Hypothalamus (tissue), 51 donors: ENCODE data around the gene MGP.
A peak's percentile ranks its signal among the peaks of the same experiment; 100 is the strongest.

Experiments
- DNase-seq, 51 donors: peaks; one replicate each; lab custom pipeline; 2025; lab: John Stamatoyannopoulos, UW

Gene MGP

DNA sequence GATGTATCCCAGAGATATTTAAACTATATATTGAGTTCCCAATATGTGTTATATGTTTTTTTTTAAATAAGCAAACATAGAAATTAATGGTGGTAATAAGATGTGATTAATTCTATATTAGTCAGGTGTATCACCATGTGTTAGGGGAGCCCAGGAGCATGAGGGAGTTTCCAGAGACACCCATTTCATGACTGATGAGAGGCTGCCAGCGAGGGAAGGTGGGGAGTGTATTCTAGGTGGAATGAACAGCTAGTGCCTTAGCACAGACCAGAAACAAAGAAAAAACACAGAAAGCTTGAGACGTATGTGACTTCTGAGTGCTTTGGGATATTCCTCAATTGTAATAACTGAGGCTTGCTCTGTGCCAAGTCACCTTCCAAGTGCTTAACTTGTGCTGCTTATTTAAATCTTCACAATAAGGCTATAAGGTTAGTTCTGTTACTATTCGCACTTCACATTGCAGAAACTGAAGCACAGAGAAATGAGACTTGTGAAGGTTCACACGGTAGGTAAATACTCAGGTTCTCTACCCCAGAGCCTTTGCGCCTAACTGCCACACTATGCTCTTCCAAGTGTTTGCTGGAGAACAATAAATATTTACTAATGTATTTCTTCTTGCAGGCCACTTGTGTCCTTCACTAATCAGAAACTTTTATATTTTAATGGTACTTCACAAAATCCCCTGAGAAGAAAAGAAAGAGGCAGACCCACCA lies 17.9 kb upstream of the MGP start:
- no peak for DNase-seq

- no peak for DNase-seq
Observed at GRCh38 chr12:14902465-14902864, 16.8 kb upstream of the MGP start.

DNA sequence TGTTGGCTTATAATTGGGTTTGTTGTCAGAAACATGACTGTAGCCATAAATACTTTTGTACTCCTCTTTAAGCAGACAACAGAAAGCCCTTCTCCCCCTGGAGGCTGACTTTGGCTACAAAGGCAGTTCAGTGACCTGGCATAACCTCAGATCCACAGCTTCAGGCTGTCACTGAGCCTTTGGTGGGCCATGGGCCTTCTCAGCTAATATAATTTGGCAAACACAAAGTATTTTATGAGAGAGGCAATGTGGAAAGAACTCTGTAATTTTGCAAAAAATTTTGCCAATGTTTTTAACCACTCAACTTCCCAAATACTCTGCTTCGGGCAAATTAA lies 15.5 kb upstream of the MGP start:
- no peak for DNase-seq

DNA sequence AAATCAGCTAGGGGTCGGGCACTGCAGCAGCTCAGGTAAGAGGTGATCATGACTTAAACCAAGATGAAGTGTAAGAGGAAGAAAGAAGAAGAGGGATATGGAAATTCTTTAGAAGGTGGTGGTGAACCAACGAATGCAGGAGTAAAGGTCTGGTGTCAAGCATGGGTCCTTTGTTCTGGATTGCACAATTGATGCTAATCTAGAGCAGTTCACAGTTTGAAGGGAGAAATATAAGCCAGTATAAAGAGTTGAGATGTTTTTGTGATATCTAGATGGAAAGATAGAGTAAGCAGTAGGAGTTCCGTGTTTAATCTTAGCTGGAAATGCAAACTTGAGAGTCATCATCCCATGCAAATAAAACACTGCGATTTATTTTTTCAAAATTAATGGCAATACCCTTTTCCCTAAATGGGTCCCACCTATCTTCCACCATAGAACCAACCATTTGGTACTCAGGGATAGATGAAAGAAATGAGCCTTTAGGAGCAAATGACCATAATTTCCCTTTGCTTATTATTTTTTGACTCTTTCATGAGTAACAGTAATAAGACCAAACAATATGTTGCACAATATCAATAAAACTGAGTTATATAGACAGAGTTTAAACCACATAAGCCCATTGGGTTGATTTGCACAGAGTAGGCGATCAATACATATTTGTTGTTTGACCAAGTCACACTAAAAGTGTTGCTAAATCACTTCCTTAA lies 15.0 kb upstream of the MGP start:
- no peak for DNase-seq

- no peak for DNase-seq
Observed at GRCh38 chr12:14896521-14897169, 11.0 kb upstream of the MGP start.

GRCh38 chr12:14893506-14894250 lies 8.0 kb upstream of the MGP start:
- no peak for DNase-seq

DNA sequence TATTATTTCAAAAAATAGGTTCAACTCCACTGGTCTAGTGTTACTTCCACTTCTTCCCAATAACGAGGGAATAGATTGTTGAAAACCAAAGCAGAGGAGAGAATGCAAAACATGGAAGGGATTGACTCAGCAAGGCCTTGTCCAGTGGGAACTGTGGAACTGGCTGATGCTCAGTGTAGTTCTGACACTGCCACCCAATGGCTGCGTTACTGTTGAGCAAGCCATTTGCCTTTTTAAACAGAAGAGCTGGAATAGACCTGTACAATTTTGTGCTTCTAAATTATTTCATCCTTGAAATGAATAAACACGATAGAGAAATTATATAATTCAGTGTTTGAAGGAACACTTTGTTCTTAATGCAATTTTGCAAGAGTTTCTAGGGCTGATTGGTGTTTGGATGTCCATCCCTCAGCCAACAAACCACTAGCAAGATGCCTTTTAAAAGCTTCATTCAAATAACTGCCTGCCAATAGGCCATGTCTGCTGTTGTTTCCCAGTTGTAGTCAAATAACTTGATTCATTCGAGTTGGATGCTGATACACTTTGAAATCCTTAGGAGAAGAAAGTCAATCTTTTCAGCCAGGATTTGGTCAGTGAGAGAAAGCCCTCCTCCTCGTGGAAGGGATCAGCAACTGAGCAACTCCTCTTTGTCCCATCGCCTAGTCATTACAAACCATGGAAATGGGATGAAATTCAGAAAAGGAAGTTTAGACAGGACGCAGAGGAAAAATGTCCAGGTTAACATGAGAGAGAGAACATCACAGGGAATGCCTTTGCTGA lies 7.3 kb upstream of the MGP start:
- DNase-seq: peak in 12 of 51 donors; percentile 1 to 41 (median 25)

DNA sequence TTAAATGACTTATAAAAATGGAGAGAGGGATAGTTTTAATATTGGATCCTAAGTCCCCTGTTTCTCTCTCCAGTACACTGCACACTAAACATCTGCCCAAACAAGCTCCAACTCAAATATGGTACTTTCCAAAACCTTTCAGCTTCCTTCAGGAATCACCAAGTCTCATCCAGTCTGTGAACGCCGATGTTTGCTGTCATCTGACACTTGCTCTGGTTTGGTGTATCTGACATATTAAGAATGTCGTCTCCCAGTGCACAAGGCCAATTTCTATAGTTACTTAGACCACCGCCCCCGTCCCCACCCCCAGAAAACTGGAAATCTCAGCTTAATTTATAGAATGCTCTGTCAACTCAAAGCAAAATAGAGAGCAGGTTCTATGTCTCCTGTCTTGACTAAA lies 5.0 kb upstream of the MGP start:
- no peak for DNase-seq

DNA sequence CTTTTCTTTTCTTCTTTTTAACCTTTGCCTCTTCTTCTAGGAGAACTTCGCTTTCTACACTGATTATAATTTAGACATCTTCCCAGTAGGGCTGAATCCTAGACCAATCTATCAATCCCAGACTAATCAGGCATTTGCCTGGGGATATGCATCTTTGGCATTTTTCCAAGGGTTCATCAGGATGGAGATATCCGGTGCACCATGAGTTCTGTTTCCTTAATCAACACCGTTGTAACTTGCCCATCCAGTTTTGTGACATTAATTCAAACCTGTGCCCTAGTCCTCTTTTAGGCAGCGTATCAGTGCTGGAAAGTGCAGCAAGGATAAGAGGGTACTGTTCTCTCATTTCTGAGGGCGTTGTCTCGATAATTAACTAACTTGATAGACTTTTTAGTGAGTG lies 617 bp upstream of the MGP start:
- DNase-seq: no peak

DNA sequence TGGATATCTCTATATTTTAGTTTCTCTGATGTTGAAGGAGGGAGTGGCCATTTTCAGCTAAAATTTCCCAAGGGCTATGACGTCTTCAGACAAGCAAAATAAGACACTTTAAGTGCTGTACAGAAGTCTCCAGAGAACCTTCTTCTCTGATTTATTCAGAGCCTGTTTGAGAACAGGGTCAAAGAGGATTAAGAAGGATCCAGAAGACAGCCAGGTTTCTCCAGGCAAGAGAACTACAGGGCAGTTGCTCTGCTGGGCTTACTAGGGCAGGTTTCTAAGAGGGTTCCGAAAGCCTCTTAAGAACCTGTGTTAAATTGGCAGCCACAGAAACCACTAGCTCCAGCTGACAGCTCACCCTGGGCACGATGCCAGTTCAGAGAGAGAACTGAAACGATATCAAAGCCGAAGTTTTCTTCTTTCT lies 1.2 kb downstream of the MGP start:
- DNase-seq: peak in 45 of 51 donors; percentile 2 to 73 (median 44)

- no peak for DNase-seq
Observed at GRCh38 chr12:14883686-14884085, 2.0 kb downstream of the MGP start.

DNA sequence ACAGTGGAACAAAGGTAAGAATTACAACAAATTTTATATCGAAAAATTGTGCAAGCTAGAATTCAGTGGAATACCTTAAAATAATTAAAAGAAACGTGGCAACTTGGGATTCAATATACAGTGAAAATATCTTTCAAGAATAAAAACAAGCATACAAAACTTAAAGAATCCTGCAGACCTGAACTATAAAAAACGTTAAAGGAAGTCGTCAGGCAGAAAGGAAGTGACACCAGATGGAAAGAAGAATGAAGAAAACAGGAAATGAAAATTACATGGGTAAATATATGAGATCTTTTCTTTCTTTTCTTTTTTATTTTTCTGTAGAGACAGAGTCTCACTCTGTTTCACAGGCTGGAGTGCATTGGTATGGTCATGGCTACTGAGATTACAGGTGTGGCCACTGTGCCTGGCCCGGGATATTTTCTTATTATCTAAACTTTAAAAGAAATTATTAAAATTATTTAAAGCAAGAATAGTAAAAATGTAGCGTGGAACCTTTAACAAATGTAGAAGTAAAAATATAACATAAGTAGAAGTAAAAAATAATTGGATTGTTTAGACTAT lies 4.7 kb downstream of the MGP start:
- no peak for DNase-seq

GRCh38 chr12:14879222-14879933 lies 6.3 kb downstream of the MGP start:
- DNase-seq: no peak

GRCh38 chr12:14878488-14878887 lies 7.2 kb downstream of the MGP start:
- DNase-seq: no peak

GRCh38 chr12:14876833-14877232 lies 8.8 kb downstream of the MGP start:
- no peak for DNase-seq

DNA sequence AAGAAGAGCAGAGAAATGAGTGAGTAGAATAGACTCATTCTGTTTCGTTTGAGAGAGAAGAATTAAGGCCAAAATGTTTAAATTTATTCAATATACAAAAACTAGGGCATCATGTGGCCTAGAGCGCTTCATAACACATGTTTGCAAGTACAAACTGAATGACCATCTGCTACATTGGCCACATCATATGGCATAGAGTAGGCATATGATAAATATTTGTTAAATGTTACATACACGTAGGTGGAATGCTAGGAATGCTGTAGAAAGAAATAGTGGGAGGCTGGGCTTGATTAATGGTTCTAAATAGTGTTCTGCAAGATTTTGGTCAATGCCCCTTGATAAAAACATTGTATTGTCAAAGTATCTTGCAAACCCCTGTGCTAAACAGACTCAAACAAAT lies 10.8 kb downstream of the MGP start:
- no peak for DNase-seq

DNA sequence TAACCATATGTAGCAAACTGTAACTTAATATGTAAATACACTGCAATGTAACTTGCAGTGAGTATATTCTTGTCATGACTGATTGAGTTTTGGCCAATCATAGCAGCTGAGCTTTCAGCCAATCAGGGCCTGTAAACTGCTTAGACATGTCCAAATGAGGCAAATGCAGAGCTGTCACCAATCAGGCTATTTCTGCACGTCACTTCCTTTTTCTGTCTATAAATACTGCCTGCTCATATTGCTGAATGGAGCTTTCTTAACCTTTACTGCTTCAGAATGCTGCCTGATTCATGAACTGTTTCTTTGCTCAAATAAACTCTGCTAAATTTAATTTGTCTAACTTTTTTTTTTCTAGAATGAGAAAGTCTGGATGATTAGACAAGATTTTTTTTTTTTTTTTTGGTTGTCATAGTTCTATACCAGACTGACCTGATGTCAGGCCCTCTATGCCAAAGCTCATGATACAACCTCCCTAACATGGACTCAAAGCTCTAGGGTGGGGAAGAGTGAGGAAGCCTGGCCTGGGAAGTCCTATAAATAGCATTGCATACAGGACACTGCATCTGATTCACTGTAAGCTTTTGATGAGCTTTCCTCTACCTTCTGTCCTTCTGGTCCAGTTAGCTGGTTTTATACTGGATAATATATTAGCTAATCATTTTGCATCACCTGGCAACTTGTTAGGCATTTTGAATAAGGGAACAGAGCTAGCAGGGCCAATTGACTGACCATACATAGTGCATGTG lies 12.0 kb downstream of the MGP start:
- no peak for DNase-seq

- no peak for DNase-seq
Observed at GRCh38 chr12:14871886-14872285, 13.8 kb downstream of the MGP start.

DNA sequence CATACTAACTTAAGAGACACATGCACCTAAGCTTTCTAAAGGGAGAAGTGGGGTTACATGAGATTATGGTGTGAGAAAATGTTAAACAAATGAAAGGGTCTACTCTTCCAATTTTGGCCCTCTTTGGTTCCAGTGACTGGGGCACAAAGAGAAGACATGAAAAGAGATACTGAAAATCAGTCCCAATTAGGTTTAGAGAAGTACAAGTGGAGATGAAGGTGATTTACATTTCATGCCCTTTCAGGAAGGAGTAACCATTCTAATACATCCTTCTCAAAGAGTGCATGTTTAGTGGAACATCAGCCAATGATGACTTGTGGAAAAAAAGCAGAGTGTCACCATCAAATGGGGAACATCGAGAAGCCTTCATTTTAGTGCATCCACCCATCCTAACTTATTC lies 14.4 kb downstream of the MGP start:
- DNase-seq: no peak
